DOHH2 (cell line): ENCODE measurements around the gene IFT43.

Experiments used
- CTCF ChIP-seq: fragments of 200-600 bp; sonication (generic); IDR thresholded peaks from one replicate; pipeline ENCODE4 v1.5.1; 2014; ENCODE audit warnings: antibody characterized with exemption, mild to moderate bottlenecking, low read depth, low read length; ENCODE audit not compliant: poor library complexity, severe bottlenecking
- EZH2phosphoT487 ChIP-seq: fragments of 200-600 bp; sonication (generic); IDR thresholded peaks from 2 replicates; pipeline ENCODE4 v1.6.1; 2017; ENCODE audit warnings: borderline replicate concordance, mild to moderate bottlenecking, antibody characterized with exemption, low read length, moderate library complexity, mixed read lengths

DNA sequence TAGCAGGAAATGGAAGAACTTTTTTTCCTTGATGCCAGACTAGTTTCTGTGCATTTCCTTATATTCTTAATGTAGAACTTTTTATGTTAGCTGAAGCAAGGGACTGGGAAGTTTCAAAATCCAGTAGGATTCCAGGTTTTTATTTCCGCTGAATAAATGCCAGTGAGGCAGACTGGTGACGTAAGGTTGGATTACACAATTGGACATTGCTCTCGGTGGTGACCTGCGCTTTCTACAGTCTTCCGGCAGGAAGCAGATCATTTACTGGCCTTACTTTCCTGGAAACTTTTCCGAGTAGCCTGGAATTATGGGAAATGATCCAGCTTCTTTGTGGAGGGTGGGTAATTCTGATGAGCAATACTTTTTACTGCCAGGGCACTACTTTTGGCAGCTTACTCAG lies 3.6 kb downstream of the IFT43 start:
- TF ChIP-seq CTCF (no peak), EZH2phosphoT487 (no peak)
